Measurements from ENCODE around the gene MAN2A1.

- TF ChIP-seq POLR2AphosphoS5 (IDR thresholded peaks at IDR 0.05; ENCODE audit: low read depth, low read length) (no peak), REST (IDR thresholded peaks at IDR 0.05; ENCODE audit: insufficient read depth in 1 of 2, low read depth in 2 of 2, low read length in 1 of 2) (no peak)
Observed at GRCh38 chr5:109916481-109917153, 226.9 kb downstream of the MAN2A1 start.

All from Panc1 (cell line).